K562 (cell line): ENCODE results near the gene NUDT1.

Source experiments
- BHLHE40 ChIP-seq: IDR thresholded peaks from 2 replicates; pipeline ENCODE4 v1.6.1; 2011; ENCODE audit warnings: low read length, improper control_type of control experiment
- ELF1 ChIP-seq: fragments of 200-800 bp; sonication (Bioruptor generic); IDR thresholded peaks from 2 replicates; pipeline ENCODE4 v1.6.1; 2016; ENCODE audit warnings: missing genetic modification characterization, missing compliant biosample characterization
- ETS2 ChIP-seq: IDR thresholded peaks from 2 replicates; pipeline ENCODE4 v1.6.1; 2016; ENCODE audit warnings: borderline replicate concordance, missing genetic modification characterization, mild to moderate bottlenecking, moderate library complexity, missing compliant biosample characterization; ENCODE audit not compliant: poor library complexity, severe bottlenecking
- EZH2 ChIP-seq: IDR thresholded peaks from 2 replicates; pipeline ENCODE4 v1.6.1; 2012; ENCODE audit warnings: low read depth, mild to moderate bottlenecking, inconsistent platforms, low read length, borderline replicate concordance
- NFXL1 ChIP-seq: fragments of 450-650 bp; formaldehyde crosslinking; IDR thresholded peaks from 2 replicates; pipeline ENCODE4 v1.4.0; 2021; ENCODE audit warnings: mild to moderate bottlenecking
- RNF2 ChIP-seq: sonication (generic); IDR thresholded peaks from 2 replicates; pipeline ENCODE4 v1.6.1; 2016
- ZNF24 ChIP-seq: fragments of 450-650 bp; IDR thresholded peaks from 2 replicates; pipeline ENCODE4 v1.6.1; 2016
- TF ChIP-seq, protein P1 (sequence below), 3 experiments: IDR thresholded peaks in 2 of 3; conservative IDR thresholded peaks in 1 of 3; 2 replicates each; pipeline ENCODE4 v1.5.1; 2011 to 2012; ENCODE audit warnings: low read length in 3 of 3, mild to moderate bottlenecking in 3 of 3, control low read depth in 2 of 3, improper control_type of control experiment in 1 of 3, inconsistent platforms in 1 of 3, low read depth in 1 of 3, mixed read lengths in 1 of 3, moderate library complexity in 1 of 3; ENCODE audit not compliant: insufficient read depth in 2 of 3

DNA sequence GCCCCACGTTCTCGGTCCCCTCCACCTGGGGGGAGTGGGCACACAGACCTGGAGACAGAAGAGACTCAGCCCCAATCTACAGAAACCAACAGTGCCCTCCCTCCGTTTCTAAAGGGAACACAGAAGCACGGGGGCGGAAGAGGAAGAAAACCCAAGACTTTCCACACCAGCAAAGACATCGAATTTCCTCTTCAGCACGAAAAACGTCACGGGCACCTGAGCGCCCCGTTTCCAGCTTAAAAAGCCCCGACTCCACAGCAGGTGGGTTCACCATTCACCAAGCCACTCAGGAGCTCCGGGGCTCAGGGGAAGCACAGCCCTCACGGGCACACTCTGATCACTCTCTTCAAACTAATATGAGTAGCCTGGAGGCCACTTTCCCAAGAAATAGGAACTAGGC, 19.6 kb downstream of the NUDT1 start:
- no peak for TF ChIP-seq NFXL1 (CRISPR knock-in tag)
- TF ChIP-seq, protein P1, sequence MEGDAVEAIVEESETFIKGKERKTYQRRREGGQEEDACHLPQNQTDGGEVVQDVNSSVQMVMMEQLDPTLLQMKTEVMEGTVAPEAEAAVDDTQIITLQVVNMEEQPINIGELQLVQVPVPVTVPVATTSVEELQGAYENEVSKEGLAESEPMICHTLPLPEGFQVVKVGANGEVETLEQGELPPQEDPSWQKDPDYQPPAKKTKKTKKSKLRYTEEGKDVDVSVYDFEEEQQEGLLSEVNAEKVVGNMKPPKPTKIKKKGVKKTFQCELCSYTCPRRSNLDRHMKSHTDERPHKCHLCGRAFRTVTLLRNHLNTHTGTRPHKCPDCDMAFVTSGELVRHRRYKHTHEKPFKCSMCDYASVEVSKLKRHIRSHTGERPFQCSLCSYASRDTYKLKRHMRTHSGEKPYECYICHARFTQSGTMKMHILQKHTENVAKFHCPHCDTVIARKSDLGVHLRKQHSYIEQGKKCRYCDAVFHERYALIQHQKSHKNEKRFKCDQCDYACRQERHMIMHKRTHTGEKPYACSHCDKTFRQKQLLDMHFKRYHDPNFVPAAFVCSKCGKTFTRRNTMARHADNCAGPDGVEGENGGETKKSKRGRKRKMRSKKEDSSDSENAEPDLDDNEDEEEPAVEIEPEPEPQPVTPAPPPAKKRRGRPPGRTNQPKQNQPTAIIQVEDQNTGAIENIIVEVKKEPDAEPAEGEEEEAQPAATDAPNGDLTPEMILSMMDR (IDR thresholded peaks at IDR 0.05 in 2 of 3, conservative IDR thresholded peaks at IDR 0.05 in 1 of 3; ENCODE audit: insufficient read depth in 2 of 3, low read depth in 1 of 3, low read length in 3 of 3) = no peak
- TF ChIP-seq BHLHE40 = no peak
- no peak for TF ChIP-seq RNF2
- no peak for TF ChIP-seq ETS2 (tag)
- TF ChIP-seq ZNF24 = no peak
- TF ChIP-seq ELF1 (tag) = no peak
- TF ChIP-seq EZH2 = no peak
